Stimulated activated naive CD4-positive, alpha-beta T cell (primary cell): ENCODE results near the gene URI1.
"Not testable (repeated sequence)": the region's sequence is repeated elsewhere in the genome, so short reads cannot be mapped to it uniquely, and the experiment has no call there.

Source experiments
- DNase-seq, 6 experiments: peaks; one replicate each; lab custom pipeline; 2025; lab: John Stamatoyannopoulos, UW

URI1 gene

DNA sequence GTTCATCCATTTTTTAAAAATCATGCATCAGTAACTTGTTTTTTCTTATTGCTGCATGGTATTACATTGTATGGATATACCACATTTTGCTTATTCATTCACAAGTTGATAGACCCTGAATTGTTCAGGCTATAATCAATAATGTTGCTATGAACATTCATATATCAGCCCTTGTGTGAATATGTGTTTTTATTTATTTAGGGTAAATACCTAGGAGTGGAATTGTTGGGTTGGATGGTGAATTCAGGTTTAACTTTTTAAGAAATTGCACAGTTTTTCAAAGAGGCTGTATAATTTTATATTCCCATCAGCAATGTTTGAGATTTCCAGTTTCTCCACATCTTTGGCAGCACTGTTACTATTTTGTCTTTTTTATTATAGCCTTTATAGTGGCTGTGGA is 82.1 kb downstream of the URI1 start:
- no peak for DNase-seq

DNA sequence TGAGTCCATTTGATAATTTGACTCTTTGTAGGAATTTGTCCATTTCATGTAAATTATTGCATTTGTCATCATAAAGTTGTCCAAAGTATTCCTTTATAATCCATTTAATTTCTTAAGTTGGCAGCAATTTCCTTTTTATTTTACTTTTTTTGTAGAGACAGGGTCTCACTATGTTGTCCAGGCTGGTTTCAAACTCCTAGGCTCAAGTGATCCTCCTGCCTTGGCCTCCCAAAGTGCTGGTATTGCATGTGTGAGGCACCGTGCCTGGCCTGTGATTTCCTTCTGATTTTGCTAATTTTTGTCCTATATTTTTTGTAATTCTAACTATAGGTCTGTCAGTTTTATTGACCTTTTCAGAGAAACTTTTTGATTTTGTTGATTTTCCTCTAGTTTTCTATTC is 84.9 kb downstream of the URI1 start:
- DNase-seq, result no peak

DNA sequence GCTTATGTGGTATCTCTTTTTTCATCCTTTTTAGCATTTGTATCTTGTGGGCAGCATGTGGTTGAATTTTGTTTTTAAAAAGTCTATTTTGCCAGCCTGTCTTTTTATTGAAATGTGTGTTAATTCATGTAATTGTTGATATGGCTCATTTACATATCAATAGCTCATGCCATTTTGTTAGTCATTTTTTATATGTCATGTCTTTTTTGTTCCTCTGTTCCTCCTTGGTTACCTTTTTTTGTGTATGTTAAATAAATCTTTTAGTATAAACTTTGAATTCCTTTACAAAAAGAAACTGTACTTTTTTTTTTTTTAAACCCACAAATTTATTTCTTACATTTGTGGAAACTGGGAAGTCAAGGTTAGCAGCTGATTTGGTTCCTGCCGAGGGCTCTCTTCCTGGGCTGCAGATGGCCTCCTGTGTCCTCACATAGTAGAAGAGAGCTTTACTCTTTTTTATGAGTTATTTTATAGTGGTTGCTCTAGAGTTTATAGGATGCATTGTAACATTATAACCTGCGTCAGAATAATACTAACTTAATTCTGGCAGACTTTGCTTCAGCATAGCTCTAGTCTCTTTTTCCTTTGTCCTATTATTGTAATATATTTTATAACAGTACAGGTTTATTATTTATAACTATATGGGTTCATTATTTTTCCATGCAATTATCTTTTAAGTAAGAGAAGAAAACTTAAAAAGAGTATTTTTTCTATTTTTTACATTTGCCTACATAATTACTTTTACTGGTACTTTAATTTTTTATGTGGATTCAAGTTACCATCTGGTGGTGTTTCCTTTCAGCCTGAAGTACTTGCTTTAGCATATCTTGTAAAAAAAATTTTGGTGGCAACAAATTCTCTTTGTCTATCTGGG is 86.3 kb downstream of the URI1 start:
- DNase-seq, result no peak

DNA sequence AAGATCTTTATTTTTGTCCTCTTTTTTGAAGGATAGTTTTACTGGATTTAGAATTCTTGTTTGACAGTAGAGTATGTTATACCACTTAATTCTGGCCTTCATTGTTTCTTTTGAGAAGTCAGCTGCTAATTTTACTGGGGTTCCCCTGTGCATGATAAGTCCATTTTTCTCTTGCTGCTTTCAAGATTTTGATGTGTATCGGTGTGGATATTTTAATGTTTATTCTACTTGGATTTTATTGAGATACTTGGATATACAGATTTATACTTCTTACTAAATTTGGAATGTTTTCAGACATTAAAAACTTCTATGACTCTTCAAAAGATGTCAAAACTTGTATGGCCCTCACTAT is 86.9 kb downstream of the URI1 start:
- no peak for DNase-seq

DNA sequence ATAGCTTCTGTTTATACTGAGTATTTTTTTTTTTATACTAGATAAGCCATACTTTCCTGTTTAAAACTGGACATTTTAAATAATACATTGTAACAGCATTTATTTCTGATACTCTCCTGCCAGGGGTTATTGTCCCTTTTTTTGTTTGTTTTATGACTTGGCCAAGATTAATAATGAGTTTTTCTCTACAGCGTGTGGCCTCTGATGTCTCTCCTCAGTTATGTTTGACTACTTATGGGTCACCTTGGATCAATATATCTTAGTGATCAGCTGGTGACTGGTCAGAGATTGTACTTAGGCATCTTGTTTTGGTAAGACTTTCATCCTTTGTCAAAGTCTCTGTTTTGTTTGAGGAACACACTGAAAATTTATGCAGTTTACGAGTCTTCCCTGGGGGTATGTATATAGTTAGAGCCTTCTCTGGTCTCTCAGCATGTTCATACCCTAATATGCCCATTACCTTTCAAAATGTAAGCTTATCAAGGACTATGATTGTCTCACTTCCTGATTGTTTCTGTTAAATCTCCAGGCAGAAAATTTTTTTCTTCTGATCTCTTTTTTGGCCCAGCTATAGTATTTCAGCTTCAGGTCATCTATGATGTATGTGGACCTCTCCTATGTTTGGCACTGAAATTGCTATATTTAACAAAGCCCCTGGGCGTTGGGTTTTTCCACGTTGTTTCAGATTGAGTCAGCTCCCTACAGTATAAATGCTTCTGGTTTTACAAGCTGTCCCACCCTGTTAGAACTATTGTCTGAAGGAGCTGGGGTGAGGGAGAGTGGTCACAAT is 87.9 kb downstream of the URI1 start:
- no peak for DNase-seq

DNA sequence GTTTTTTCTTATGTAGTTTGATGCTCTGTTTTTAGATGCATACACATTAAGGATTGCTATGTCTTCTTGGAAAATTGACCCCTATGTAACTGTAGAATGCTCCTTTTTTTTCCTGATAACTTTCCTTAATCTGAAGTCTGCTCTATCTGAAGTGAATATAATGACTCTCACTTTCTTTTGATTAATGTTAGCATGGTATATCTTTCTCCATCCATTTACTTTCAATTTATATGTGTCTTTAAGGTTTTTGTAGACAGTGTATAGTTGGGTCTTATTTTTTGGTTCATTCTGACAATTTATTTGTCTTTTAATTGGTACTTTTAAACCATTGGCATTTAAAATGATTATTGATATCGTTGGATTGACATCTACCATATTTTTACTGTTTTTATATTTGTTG is 92.3 kb downstream of the URI1 start:
- DNase-seq, result no peak

DNA sequence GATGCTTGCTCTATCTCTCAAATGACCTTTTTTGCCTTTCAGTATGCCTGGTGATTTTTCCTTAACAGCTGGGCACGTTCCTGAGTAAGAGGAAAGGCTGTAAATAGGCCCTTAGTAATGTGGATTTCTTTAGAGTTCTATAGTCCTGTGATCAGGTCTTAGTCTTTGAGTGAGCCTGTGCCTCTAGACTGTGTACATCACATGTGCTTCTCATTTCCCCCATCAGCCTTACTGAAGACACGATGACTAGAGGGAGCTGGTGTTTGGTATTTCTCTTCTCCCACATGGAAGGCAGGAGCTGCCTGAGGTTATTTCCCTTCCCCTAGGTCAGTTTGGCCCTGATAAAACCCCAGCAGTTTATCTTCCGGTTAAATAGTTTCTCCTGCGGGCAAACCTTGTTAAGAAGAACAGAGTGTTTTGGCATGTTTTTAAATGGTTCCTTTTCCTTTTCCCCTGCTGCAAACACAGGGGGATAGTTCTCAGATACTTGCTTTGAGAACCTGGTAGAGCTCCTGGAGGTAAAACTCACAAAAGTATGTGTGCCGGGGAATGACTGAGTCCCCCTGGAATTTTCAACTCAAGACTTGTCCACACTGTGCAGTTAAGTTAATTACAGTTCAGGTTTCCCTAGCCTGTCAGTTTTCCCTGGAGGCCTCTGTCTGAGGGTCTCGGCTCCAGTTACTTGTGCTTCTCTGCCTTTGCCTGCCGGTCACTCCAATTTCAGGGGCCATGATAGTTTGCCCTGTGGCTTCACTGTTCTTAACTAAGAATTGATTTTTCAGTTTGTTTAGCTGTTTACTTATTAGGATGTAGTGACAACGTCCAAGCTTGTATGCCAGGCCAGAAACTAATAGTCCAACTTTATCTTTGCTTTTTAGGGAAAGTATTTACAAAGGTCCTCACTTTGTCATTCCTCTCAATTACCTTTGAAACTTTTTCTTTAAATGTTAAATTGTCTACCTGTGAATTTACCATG is 94.4 kb downstream of the URI1 start:
- DNase-seq, result no peak

DNA sequence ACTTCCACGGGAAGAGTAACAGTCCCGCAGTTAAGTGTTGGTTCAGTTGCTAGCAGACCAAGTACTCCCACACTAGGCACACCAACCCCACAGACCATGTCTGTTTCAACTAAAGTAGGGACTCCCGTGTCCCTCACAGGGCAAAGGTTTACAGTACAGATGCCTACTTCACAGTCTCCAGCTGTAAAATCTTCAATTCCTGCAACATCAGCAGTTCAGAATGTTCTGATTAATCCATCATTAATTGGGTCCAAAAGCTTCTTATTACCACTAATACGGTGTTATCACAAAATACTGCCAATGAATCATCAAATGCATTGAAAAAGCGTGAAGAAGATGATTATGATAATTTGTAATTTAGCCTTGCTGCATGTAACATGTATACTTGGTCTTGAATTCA is 95.8 kb downstream of the URI1 start:
- no peak for DNase-seq

DNA sequence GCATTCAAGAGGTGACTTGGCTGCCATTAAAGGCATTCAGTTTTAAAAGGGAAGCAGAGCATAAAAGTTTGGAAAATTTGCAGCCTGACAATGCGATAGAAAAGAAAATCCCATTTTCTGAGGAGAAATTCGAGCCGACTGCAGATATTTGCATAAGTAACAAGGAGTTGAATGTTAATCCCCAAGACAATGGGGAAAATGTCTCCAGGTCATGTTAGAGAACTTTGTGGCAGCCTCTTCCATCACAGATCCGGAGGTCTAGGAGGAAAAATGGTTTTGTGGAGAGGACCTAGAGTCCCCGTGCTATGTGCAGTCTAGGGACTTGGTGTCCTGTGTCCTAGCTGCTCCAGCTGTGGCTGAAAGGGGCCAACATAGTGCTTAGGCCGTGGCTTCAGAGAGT is 99.9 kb downstream of the URI1 start:
- DNase-seq, result not testable (repeated sequence)

DNA sequence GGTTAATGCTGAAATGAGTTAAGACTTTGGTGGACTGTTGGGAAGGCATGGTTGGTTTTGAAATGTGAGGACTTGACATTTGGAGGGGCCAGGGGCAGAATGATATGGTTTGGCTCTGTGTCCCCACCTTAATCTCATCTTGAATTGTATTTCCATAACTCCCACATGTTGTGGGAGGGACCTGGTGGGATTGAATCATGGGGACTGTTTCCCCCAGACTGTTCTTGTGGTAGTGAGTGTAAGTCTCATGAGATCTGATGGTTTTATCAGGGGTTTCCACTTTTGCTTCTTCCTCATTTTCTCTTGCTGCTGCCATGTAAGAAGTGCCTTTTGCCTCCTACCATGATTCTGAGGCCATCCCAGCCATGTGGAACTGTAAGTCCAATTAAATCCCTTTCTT is 101.0 kb downstream of the URI1 start:
- not testable (repeated sequence) for DNase-seq

DNA sequence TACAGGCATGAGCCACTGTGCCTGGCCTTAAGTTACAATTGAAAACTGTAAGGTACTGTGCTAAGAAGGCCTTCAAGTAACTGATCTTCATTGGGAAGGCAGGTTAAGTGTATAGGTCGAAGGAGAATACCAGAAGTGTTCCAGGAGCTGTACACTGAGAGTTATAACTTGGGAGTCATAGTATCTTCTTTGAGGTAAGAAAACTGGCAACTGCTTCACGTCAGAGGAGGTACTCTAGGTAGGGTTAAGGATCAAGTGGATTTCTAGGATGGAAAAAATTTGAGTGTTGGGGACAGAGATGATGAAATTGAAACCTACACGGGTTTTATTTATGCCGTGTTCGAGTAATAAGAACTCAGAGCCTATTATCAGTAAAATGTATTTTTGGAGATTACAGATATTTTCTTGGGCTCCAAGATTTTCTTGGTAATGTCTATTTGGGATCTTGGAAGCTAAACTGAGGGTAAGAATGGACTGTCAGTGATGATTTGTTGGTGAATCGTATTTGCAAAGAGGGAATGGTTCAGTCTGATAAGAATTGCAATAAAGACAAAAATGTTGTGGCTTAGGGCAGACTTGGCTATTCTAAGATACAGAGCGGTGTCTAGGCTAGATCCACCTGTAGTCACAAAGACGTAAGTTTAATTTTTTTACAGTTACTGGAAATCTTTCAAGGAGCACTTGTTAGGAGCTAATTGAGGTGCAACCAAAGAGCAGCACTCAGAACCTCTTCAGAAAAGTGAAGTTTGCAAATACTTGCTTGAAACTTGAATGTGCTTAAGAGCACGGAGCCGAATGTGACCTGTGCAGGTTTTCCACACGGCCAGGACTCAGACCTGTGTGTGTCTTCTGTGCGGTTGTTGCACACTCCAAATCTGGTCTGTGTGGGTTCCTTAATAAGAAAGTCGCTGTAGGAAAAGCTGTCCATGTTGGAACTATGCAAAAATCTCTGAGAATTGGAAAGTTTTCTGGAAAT is 102.5 kb downstream of the URI1 start:
- DNase-seq, result no peak

DNA sequence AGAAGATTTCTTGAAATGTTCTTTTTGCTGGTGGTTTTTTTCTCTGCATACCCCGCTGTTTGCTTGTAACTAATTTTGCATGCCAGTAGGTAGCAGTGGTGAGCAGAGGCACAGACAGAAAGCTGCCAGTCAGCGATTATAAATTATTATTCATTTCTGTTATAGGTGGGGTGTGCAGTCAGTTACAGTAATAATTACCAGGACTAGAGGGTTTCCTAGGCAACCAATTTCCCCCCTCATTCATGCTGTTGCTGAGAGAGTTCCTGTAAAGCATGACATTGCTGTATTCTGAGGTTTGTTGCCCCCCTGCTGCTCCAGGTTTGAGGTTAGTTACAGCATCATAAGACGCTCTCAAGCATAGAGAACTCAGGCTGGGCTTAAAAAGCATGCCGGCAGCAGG is 104.5 kb downstream of the URI1 start:
- no peak for DNase-seq

DNA sequence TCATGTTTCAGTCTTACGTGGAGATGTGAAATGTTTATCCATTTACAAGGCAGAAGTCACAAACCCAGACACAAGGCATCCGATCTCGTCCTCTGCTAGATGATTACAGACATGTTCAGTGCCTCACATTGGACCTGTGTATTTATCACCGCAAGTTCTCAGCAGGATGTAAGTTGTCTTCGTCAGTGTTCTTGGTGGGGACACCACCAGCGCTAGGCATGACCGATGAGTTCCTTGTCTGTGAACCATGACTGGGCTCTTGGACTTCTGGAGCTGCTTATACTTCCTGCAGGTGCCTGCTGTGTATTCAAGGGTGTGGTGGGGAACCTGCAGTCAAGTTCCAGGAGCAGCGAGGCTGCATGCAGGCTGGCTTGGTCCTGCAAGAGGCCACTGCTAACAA is 105.4 kb downstream of the URI1 start:
- DNase-seq, result no peak

DNA sequence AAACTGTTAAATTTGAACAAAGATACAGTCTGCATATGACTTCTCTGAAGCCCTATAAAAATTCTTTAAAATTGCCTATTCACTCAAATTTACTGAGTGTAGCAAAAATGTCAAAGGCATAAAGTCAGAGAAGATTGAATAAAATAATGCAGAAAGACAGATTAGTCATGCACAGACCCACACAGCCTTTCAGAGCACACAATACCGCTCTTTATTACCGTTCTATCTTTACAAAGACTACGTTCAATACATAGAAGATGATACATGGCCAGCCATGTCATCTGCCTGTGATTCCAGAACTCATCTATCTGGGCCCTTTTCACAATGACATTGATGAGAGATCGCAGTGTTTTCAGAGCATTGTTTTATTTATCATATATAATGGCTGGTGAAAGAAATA is 107.2 kb downstream of the URI1 start:
- no peak for DNase-seq

DNA sequence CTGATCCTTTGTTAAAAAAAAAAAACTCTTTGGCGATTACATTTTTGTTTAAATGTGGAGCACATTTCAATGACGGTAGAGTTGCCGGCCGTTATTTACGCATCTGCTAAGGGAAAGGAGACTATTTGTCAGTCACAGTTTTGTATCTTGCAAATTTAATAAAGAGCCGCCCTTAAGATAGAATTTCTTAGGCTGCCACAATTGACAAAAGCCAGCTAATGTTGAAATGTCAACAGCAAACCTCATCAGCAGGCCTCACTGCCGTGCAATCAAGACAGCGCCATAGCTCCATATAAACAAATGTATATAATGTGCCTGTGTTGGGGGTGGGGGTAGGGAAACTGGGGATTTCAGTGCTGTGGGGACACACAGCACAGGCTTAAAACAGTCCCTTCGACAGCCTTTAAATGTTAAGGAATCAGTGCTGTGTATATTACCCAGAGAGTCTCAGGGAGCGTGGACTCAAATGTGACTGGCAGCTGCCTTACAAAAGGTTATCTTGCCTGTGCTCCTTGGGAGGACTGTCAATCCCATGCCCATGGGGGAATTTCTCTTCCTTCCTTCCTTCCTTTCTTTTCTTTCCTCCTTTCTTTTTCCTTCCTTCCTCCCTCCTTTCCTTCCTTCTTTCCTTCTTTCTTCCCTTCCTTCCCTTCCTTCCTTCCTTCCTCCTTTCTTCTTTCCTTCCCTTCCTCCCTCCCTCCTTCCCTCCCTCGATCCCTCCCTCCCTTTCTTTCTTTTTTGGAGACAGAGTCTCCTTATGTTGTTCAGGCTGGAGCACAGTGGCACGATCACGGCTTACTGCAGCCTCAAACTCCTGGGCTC is 108.0 kb downstream of the URI1 start:
- DNase-seq, result no peak

DNA sequence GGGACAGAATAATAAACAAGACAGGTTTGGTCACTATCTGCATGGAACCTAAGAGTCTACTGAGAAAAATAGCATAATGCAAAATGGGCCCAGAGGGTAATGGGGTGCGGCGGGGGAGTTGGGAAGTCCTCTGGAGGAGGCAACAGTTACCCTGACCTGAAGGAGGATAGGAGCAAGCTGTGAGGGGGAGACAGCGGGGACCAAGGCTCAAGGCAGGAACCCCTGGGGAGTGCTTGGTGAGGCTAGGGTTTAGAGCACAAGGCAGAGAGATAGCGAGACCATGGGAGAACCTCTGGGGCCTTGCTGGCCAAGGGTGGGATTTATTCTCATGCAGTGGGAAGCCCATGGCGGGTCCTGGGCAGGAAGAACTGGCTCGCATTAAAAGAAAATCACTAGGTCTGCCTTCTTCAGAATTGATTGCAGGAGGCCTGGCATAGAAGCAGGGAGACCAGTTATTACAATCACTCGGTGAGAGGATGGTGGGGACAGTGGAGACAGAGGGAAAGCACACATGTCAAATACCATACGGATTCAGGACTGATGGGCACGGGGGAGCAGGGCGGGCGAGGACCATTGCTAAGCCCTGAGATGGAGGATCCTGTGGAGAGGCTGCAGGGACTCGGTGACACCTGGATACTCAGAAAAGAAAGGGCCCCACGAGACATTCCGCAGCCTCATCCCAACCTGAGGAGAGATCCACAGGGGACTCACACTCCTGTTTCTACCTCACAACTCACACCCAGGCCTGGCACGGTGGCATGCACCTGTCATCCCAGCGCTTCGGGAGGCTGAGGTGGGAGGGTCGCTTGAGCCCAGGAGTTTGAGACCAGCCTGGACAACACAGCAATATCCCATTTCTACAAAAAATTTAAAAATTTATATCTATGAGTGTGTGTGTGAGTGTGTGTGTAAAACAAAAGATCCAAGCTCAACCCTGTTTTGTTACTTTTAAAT is 110.4 kb downstream of the URI1 start:
- DNase-seq, result no peak

DNA sequence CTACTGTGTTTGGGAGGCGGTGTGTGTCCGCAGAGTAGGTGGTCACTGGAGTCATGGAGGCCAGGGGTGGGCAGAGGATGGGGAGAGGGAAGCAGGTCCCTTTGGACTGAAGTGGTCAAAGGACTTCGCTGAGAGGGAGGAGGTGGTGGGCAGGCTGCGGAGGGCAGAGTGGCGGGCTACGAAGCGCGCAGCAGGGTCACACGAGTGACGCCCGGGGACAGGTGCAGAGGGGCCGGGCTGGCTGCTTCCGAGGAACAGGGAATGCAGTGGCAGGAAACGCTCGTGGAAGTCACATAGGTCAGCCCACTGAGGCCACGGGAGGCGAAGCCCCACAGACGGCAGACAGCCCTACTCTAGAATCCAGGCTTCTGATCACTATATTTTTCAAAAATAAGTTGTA is 111.5 kb downstream of the URI1 start:
- no peak for DNase-seq

DNA sequence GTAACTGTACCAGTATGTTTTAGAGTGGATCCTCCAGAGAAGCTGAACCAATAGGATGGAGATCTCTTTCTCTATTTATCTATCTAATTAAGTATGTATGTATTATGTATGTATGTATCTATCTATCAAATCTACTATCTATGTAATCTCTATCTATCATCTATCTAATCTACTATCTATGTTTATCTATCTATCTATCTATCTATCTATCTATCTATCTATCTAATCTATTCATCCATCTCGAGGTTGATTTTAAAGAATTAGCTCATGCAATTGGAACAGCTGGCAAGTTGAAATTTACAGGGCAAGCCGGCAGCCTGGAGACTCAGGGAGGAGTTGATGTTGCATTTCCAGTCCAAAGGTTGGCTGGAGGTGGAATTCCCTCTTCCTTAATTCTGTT is 112.2 kb downstream of the URI1 start:
- DNase-seq, result no peak

DNA sequence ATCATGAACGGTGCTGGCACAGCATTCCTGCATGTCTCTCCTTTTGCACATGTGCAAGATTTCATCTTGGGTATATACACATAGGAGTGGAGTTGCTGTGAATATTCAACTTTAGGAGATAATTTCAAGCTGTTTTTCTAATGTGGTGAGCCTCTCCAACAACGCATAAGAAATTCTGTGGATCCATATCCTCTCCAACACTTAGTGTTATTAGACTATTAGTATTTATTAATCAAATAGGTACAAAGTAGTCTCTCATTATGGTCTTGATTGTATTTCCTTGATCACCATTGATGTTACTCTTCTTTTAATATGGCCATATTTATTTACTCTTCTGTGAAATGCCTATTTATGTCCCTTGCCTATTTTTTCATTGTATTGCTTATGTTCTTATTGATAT is 114.5 kb downstream of the URI1 start:
- DNase-seq, result no peak
